ENCODE measurements around the gene PTH1R.

PTH1R gene

DNA sequence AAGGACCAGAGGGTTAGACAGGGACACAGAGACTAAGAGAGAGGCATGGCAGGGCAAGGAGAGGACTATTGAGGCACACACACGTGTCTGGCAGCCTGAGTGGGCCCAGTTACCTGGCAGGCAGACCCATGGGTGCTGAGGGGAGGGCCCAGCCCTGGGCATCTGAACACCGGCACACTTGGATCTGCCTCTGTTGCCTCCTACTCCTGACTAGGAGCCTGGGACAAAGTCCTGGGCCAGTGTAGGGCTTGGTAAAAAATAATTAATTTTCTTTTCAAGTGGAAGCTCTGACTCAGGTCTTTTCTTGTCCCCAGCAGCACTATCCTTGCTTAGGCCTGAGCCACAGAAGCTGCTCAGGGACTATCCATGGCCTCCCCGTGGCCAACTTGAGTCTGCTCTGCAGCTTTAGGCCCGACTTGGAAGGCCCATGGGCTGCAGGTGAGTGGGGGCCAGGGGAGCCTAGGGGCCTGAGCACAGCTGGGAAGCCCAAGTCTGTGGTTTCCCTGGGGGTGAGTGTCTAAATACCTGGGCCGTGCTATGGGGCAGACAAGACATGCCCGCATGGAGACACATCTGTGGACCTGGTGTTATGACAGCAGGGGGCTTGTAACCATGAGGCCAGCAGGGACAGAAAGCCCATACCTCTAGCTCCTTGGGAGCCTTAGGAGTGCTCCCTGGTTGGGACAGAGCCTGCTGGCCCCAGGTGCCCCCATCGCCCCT is at the start of gene PTH1R:
Gene PTH1R, plus strand, starts transcription at position 316 of the 720 bp plus-strand sequence. CDS start 5,839 bp downstream, outside the sequence.
- no peak for DNase-seq

DNA sequence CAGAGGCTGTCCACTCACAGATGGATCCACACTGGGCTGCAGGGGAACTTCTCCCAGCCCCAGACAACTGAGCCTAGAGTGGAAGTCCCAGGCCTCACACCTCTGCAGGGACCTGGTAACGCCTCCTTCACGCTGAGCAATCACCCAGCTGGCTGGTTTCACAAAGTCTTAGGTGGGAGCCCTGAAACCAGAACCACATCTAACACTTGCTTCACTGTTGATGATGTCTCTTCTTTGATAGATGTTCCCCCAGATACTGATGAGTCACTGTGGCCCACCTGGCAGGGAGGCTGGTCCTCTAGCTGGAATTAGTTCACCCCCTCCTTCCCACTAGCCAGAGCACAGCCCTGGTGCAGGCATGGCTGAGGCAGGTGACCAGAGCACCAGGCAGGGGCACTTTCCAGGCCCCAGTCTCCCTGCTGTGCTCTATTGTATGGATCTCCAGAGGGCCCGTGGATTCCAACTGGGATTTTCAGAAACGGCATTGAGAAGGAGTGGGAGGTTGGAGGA is 47.8 kb upstream of the PTH1R start:
- no peak for DNase-seq

DNA sequence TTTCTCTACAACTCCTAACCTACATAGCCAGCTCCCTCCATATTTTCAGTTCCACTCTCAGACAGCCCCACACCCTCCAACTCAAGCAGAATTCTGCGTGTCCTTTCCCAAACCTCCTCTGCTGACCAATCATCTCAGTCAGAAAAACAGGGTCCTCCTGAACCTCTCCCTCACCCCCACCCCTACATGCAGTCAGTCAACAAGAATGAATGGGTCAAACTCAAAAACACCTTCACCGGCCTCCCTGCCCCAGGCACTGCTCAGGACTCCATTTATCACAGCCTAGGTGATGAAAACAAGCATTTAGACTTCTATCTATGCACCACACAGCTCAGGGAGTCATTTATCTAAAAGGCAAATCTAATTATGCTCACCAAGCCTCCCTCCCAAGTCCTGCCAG is 46.7 kb upstream of the PTH1R start:
- DNase-seq: no peak

GRCh38 chr3:46831316-46831715 is 46.2 kb upstream of the PTH1R start:
- no peak for DNase-seq

GRCh38 chr3:46831841-46832240 is 45.7 kb upstream of the PTH1R start:
- no peak for DNase-seq

DNA sequence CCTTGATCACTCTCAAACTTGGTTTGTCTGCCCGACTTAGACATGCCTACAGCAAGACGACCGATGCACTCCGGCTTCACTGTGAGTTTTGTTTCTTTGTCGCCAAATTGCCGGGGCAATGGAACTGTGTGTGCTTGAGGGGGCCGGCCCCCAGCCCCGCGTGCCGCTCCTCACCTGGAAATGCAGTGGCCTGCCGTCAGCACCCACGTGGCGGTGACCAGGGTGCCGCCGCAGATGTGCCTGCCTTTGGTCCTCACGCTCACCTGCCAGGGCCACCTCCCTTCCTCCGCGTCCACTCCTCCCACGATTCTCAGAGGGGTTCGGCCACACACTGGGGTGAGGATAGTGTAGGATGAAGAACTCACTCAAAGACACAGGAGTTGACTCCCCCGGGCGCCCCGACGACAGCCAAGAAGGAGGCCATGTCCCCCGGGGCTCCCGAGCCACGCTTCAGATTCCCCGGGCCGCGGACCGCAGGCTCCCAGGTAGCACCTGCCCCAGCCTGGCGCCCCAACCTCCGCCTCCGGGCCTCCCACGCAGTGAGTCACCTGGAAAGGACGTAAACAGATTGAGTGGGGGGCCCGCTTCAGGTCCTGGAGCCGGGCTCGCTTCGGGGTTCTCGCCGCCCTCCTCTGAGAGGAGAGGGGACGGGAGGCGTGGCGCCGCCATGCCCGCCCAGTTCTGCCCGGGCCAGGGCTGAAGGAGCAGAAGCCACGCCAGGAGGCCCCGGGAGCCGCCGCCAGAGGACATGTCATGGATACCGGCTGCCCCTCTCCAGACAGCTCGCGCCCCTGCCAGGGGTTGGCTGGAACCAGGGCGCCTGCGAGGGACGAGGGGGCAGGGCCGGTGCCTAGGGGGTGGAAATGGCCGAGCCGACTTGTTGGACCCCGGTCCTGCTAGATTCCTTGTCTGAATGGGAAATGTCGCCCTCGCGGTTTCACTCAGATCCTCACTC is 43.9 kb upstream of the PTH1R start:
- DNase-seq: no peak

DNA sequence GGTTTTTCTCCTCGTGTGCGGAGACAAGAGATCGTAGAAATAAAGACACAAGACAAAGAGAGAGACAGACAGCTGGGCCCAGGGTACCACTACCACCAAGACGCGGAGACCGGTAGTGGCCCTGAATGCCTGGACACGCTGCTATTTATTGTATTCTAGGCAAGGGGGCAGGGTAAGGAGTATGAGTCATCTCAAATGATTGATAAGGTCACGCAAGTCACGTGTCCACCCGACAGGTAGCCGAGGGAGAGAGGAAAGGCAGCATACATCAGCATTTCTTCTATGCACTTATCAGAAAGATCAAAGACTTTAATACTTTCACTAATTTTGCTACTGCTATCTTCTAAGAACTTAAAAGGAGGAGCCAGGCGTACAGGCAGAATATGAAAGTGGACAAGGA is 42.5 kb upstream of the PTH1R start:
- no peak for DNase-seq

DNA sequence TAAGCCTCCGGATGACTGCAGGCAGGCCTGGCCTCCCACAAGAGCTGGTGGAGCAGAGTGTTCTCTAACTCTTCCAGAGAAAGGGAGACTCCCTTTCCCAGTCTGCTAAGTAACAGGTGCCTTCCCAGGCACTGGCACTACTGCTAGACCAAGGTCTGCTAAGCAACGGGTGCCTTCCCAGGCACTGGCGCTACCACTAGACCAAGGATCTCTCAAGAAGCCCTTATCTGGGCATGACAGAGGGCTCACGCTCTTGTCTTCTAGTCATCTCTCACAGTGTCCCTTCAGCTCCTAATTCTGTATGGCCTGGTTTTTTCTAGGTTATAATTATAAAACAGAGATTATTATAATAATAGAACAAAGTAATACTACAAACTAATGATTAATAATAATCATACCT is 42.0 kb upstream of the PTH1R start:
- no peak for DNase-seq

DNA sequence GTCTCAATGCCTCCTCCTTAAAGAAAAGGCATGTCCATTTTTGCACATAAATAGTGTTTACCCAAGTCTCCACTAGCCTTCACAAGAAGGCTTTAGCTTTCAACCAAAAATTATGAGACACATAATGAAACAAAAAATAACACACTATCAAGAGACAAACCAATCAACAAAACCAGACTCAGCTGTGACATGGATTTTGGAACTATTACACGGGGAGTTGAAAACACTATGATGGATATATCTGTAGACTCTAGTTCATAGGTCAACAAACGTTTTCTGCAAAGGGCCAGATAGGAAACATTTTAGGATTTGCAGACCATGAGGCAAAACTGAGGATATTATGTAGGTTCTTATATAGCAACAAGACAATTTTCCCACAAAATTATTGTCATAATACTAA is 39.2 kb upstream of the PTH1R start:
- no peak for DNase-seq

GRCh38 chr3:46840491-46840890 is 37.0 kb upstream of the PTH1R start:
- DNase-seq: no peak

- DNase-seq: no peak
Measured at GRCh38 chr3:46843508-46843907, 34.0 kb upstream of the PTH1R start.

- no peak for DNase-seq
Measured at GRCh38 chr3:46844397-46844796, 33.1 kb upstream of the PTH1R start.

DNA sequence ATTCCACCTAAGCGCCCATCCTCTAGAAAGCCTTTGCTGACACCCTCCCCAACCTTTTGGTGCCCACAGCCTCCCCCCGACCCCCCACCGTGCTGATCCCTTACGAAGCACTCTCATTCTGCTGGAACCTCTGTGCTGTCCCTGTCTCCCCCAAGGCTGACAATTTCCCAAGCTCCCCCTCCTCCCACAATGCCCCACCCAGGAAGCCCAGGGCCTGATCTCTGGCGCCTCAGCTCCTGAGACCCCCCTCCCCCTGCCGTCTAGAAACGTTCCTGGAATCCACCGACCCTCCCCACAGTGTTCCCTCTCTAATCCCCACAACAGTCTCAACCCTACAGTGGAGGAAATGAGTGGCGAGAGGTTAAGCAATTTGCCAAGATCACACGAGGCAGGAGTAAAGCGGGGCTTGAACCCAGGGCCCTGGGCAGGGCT is 32.6 kb upstream of the PTH1R start:
- DNase-seq: no peak

DNA sequence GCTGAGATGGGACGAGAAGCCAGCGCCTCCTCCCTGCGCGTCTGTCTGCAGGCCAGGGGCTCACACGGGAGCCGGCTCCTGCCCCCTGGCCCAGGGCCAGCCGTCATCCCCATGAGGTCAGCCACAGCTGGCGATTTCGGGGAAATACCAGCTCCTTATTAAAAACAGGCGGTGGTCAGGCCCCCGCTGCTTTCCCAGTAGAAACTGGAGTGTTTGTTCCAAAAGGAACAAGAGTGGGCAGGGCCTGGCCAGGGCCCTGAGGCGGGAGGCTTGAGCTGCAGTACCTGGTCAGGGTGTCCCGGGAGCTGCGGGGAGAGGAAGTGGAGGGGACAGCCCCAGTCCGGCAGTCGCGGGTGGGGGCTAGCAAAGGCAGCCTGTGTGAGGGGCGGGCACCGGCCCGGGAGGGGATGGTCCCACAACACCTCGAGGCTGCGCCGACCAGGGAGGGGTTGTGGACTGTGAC is 32.1 kb upstream of the PTH1R start:
- no peak for DNase-seq

DNA sequence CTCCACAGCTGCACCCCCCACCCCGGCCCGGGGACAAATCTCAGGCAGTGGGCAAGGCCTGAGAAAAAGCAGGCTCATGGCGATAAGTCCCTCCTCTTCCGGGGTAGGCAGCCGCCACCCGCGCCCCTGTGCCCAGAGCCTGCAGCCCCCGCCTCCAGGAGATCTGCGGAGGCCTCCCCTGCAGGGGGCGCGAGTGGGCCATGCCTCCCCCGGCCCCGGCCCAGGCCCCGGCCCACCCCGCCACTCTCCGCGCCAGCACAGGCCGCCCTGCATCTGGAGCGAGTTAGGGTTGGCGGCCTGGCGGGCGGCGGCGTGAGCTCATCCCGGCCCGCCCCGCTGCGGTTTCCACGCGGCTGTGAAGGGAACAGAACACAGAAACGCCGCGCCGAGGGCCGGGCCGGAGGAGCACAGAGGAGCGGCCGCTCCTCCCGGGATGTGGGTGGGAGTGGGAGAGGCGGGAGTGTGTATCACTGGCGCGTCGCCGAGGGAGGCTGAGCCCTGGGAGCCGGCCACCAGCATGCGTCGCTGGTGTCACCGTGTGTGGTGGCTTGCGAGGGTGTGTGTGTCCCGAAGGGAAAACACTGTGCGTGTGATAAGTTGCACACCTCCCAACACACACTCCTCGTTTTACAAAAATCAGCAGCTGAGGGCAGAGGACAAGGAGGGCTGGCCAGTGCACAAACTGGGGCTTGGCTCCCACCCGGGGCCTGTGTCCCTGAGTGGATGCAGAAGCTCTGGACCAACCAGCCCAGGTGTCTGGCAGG is 31.5 kb upstream of the PTH1R start:
- peak; percentile 37 for DNase-seq

DNA sequence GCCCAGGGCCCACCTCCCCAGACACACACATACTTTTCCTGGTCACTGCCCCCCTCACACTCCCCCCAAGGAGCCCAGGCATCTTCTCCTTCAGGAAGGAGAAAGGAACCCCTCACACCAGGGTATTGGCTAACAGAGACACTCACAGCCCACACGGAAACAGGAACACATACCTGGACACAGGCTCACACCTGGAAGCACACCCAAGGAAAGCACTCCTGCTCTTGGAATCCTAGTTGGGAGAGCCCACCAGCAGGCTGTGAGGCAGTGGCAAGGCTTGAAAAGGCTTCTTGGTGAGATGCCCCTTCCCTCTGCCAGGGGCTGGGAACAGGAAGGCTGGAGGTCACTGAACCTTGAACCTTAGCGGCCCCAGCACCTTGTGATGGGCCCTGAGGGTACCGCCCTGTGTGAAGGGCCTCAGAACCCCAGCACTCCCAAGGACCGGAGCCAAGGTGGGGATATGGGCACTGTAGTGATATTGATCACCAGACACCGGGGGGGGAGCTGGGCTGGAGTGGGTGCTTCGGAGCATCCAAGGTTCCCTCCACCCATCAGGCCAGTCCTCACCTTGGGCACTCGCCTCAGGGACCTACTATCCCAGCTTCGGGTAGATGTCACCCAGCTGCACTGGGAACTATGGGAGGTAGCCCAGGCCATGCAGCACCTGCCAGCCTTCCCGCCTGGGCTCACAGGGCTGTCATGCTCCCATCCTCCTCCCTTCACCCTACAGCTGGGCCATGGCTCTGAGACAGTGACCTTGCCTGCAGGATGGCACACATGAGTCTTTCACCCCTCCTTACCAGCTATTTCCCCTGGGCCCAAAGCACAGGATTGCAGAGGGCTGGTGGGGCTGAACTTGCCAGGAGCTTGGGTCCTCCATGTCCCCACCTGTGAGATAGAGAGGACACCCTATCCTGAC is 30.6 kb upstream of the PTH1R start:
- no peak for DNase-seq

- DNase-seq: no peak
Measured at GRCh38 chr3:46847744-46848143, 29.8 kb upstream of the PTH1R start.

DNA sequence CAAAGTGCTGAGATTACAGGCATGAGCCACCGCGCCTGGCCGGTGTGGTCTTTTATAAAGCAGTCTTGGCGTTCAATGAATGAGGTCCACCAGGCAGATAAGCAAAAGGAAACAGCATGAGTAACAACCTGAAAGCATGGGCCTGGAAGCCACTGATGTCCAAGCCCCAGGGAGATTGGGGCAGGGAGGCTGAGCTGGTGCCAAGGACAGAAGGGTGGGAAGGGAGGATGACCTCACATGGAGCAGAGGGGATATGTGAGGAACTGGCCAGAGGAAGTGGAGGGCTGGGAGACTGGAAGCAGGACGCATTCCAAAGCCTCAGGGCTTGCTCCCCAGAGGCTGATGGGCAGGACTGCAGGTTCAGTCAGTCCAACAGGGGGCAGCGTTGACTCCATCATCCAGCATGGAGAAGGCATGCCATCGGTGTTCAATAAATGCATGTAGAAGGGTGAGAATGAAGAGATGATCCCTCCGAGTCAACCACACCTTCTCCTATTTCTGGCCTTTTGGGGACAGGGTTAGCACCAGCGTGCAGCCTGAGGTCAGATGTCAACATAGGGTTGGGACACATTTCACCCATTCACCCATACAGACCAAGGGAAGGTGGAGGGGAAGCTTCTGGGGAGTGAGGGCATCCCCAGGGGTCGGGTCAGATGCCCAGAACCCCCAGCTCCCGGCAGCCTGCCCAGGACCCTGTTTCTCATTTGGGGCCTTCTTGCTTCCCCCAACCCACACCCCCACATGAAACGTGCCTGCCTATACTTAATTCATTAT is 29.1 kb upstream of the PTH1R start:
- no peak for DNase-seq

DNA sequence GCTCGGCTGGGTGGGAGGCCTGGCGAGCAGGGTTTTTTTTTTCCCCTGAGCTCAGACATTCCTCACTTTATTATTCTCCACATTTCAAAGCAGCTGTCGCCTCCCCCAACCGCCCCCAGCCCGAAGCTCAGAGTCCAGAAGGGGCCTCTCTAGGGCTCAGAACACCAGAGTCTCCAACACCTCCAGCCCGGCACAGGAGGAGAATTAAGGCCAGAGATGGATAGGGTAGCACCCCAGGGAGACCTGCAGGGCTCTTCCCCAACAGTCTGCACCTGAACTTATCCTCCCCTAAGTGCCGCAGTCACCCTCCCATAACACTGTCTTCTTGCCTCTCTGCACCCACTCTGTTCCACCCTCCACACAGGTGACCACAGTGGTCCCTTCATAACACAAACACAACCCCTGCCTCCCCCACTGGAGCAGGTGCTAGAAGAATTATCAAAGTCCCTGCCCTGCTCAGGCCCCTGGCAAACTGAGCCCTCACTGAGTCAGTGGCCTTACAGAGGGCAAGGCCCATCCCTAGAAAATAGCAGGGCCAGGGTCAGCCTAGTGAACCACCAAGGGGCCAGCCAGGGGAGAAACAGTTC is 28.4 kb upstream of the PTH1R start:
- DNase-seq: no peak

DNA sequence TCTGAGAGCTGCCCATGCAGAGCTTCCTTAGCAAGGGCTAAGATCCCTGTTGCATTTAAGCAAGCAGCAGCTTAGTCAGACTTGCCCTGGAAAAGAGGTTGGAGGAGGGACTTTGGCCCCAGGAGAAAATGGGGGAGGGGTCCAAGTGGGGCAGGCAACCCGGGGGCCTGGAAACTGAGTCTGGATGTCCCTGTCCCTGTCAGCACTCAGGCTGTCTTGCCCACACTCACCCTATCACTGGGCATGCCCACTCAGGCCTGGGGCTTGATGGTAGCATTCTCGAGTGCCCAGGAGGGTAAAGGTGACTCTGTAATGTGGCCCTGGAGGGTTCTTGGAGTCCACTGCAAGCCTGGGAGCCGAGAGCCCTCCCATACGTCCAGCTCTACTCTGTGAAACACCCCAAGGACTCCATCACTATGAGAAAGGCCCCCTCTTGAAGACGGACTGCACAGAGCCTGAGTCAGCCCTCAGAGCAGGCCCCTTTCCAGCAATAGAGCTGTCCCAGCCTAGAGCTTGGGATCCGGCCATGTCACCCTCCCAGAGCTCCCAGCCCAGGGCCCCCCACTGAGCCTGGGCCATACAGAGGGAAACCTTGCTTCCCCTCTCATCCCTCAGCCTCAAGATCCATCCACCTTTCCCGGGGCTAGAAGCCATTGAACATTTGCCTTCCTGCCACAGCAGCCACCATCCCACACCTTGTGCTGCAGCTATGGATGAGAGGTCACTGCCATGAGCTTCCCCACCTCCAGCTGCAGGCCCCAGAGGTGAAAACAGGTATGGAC is 27.6 kb upstream of the PTH1R start:
- no peak for DNase-seq
